Activated T-cell treated with anti-CD3 and anti-CD28 coated beads for 4 hours (primary cell): ENCODE data around the gene HAUS8.
"Not testable (repeated sequence)": the region's sequence is repeated elsewhere in the genome, so short reads cannot be mapped to it uniquely, and the experiment has no call there.

Source experiments
- DNase-seq: peaks from one replicate; pipeline ENCODE4 v3.0.0-alpha.2; 2020

Gene HAUS8

GRCh38 chr19:17075035-17075863 lies at the start of gene HAUS8, which contains the start of gene MYO9B:
HAUS8 (minus strand) TSS chr19:17075452; CDS start chr19:17075422, 30 bp downstream.
MYO9B (plus strand) TSS chr19:17075777; CDS start chr19:17101718, 25,941 bp downstream.
- peak; percentile 99 for DNase-seq

GRCh38 chr19:17124025-17124424 lies 48.8 kb upstream of the HAUS8 start:
- DNase-seq: no peak

DNA sequence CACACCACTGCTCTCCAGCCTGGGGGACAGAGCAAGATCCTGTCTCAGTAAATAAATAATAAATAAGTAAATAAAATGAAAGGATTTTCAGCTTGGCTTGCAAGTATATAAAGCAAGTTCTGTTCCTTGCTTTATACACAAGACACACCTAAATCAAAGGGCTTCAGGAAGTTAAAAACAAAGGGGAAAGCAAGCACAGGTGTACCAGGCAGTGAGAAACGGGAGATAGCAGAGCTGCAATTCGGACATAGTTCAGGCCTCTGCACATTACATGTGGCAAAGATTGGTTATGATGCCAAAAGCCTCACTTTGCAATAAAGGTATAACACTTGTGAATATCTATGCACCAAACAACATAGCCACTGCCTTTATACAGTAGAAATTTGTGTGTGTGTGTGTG lies 47.8 kb upstream of the HAUS8 start:
- DNase-seq: no peak

DNA sequence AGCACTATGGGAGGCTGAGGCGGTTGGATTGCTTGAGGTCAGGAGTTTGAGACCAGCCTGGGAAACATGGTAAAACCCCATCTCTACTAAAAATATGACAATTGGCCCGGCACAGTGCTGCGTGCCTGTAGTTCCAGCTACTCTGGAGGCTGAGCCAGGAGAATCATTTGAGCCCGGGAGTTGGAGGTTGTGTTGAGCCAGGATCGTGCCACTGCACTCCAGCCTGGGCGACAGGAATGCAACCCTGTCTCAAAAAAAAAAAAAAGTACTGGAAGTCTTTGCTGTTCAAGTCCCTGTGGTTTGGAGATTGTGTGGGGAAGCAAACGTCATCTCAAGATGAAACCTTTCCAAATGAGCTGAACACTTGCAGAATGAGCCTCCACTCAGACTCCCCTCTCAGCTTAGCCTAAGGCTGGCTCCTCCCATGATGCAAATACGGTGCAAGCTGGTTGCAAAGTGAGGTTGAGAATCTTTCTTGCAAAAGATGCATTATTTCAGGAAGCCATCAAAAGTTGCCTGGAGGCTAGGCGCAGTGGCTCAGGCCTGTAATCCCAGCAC lies 46.6 kb upstream of the HAUS8 start:
- DNase-seq: no peak

- DNase-seq: no peak
Measured at GRCh38 chr19:17118957-17119356, 43.7 kb upstream of the HAUS8 start.

- no peak for DNase-seq
Measured at GRCh38 chr19:17116996-17117702, 41.9 kb upstream of the HAUS8 start.

GRCh38 chr19:17114414-17114831 lies 39.2 kb upstream of the HAUS8 start:
- no peak for DNase-seq

DNA sequence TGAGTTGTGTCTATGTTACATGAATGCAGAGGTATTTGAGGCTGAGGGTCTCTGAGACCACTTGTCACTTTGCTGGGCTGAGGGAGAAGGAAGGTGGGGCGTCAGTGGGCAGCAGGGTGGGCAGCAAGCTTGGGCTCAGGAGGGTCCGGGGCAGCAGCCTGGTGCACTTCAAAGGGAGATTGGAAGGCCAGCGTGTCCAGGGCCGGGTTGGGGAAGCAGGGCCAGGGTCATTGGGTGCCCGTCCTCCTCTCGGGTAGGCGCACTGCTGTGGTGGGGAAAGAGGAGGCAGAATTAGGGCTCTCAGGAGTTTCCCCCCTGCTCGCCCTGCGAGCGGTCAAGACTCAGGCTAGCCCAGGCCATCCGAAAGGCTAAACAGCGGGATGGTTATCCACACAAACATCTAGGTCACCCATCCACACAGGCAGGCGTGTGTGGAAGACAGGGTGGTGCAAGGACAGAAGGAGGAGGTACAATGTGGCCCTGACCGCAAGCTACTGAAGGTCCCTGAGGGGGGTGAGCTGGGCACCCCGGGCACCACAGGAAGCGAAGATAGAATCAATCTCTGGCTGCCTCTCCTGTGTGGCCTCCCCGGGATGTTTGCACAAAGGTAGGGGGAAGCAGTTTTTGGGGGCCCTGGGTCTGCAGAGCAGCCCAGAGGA lies 38.0 kb upstream of the HAUS8 start:
- DNase-seq: no peak

DNA sequence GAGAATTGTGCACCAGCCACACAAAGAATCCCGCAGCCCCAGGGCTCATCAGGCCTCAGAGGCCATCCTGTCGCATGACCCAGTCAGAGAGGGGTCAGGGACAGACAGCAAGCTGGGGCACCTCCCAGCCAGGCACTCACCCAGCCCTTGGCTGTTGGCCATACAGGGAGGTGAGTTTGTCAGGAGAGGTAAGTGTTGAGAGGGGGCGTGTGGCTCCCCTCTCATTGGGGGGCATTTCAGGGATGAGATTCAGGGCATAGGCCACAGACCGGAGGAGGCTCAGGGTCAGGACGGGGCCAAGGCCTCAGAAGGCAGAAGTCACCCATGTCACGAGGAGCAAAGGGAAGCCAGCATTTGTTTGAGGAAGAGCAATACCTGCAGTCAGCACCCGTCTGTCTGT lies 37.4 kb upstream of the HAUS8 start:
- DNase-seq: no peak

DNA sequence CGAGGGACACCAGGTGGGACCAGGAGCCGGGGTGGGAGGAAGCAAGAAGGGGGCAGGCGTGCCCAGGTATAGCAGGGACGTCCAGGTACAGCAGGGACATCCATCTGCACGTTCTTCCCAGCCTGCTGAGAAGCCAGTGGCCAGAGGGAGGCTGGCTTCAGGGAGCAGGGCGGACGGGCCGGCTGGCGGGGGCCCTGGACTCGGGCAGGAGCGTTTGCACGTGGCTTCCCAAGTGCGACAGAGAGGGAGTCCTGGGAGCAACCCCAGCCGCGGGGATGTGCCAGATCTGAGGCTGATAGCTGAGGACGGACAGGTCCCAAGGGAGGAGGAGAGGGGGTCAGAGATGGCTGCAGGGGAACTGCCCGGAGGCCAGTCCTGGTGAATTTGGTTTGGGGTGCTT lies 37.0 kb upstream of the HAUS8 start:
- DNase-seq: no peak

DNA sequence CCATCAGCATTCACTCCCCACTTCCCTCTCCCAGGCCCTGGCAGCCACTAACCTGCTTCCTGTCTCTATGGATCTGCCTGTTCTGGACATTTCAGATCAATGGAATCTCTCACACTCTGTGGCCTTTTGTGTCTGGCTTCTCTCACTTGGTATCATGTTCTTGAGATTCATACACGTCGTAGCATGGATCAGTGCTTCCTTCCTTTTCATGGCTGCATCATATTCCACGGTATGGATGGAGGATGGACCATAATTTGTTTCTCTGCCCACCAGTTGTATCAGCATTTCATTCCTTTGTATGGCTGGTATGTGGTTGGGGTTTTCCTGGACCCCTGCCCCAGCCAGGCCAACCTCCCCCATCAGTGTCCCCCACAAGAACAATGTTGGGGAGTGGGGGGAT lies 36.5 kb upstream of the HAUS8 start:
- DNase-seq: no peak

GRCh38 chr19:17110599-17110966 lies 35.3 kb upstream of the HAUS8 start:
- no peak for DNase-seq

DNA sequence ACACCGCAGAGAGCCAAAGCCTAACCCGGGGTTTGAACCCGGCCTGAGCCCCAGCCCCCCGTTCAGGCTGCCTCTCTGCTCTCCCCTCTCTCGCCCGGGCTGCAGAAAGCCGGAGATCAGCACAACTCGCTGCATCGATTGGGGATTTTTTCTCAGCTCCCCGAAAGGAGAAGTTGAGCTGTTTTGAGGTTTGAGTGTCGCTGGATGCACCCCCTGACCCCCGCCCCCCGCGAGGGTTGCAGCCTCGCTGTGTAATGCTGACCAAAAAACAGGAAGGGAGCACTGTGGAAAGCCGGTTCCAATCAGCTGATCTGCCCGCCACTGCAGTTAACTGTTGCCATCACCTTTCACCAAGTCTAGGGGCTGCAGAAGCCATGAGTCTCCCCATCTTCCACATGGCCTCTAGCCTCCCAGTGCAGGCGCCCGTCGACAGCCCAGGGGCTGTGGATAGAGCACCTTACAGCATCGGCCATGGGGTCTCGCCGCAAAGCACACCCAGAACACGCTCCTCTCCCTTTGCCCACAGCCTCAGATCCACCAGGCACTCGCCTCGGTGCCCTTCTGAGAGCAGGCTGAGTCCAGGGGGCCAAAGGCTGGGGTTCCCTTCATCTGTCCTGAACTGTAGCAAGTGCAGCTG lies 34.8 kb upstream of the HAUS8 start:
- DNase-seq: no peak

- no peak for DNase-seq
Measured at GRCh38 chr19:17109300-17109699, 34.0 kb upstream of the HAUS8 start.

DNA sequence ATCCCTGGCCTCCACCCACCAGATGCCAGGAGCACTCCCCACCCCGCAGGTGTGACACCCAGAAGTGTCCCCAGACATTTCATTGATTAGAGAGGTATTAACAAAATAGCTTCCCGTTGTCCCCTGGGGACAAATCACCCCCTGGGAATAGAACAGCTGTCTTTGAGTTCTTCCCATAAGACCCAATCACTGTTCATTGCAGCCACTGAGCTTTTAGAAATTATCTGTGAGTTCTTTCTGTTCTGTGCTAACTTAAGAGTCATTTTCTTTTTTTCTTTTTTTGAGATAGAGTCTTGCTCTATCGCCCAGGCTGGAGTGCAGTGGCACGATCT lies 33.2 kb upstream of the HAUS8 start:
- DNase-seq: no peak

DNA sequence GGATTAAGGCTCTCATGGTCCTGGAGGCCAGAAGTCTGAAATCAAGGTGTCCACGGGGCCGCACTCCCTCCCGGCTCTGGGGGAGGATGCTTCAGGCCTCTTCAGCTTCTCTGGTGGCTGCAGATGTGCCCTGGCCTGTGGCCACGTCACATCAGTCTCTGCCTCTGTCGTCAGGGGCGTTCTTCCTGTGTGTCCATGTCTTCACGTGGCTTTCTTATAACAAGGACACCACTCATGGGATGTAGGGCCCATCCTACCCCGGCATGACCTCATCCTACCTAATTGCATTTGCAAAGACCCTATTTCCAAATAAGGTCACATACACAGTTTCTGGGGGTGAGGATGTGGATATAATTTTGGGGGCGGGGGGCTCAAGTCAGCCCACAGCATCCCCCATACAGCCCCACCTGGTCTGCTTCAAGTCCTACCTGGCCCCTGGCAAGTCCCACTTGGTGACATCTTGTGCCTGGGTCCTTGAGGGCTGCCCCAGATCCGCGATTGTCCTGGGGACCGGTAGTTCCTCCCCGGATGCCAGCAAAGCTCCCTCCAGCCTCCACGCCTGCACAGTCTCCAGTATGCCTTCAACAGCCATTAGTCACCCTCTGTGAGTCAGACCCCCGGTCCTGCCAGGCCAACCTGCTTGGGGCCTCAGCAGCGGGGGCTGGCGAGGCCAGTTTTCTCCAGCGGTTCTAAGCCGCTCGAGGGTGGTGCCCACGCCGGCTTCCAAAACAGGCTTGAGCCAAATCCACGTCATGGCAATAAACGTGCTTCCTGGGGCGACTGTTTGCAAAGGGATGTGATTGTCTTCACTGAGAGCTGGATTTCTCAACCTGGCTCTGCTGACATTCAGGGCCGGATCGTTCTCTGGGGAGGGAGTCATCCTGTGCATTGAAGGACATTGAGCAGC lies 32.5 kb upstream of the HAUS8 start:
- DNase-seq: no peak

GRCh38 chr19:17106964-17107363 lies 31.7 kb upstream of the HAUS8 start:
- not testable (repeated sequence) for DNase-seq

GRCh38 chr19:17105556-17105955 lies 30.3 kb upstream of the HAUS8 start:
- no peak for DNase-seq

GRCh38 chr19:17104679-17105078 lies 29.4 kb upstream of the HAUS8 start:
- no peak for DNase-seq

GRCh38 chr19:17103177-17103576 lies 27.9 kb upstream of the HAUS8 start:
- no peak for DNase-seq

GRCh38 chr19:17101686-17102628 lies 26.7 kb upstream of the HAUS8 start:
- DNase-seq: no peak
